HepG2 (cell line): ENCODE results near the gene PIP5K1A. TPM values are rescaled to one million over a fixed set of nuclear protein-coding genes. Genes with fewer than 3 reads are reported as not detected.

Experiments
- ATAD3A ChIP-seq: sonication (generic); formaldehyde crosslinking; IDR thresholded peaks from 2 replicates; pipeline ENCODE4 v1.4.0; 2020; ENCODE audit warnings: missing genetic modification reagents
- ETV5 ChIP-seq: IDR thresholded peaks from 2 replicates; pipeline ENCODE4 v1.6.1; 2018; ENCODE audit warnings: missing biosample characterization, missing genetic modification reagents, inconsistent platforms, borderline replicate concordance
- FOXC1 ChIP-seq: sonication (generic); formaldehyde crosslinking; IDR thresholded peaks from 2 replicates; pipeline ENCODE4 v1.8.0; 2022; ENCODE audit warnings: mild to moderate bottlenecking, missing genetic modification reagents, borderline replicate concordance
- MAFF ChIP-seq: IDR thresholded peaks from 2 replicates; pipeline ENCODE4 v1.6.1; 2011; ENCODE audit warnings: low read depth, low read length, improper control_type of control experiment
- MYC ChIP-seq: sonication (generic); formaldehyde crosslinking; IDR thresholded peaks from 2 replicates; pipeline ENCODE4 v1.9.0; 2021; ENCODE audit warnings: missing genetic modification reagents, borderline replicate concordance
- NFRKB ChIP-seq: fragments of 450-650 bp; IDR thresholded peaks from 2 replicates; pipeline ENCODE4 v1.6.1; 2017
- PLSCR1 ChIP-seq: sonication (generic); formaldehyde crosslinking; IDR thresholded peaks from 2 replicates; pipeline ENCODE4 v1.5.0; 2020; ENCODE audit warnings: missing genetic modification reagents, mild to moderate bottlenecking, borderline replicate concordance
- RFX1 ChIP-seq: fragments of 450-650 bp; IDR thresholded peaks from 2 replicates; pipeline ENCODE4 v1.6.1; 2017
- RXRB ChIP-seq: IDR thresholded peaks from 2 replicates; pipeline ENCODE4 v1.6.1; 2016; ENCODE audit warnings: borderline replicate concordance, missing genetic modification reagents, missing compliant biosample characterization
- SALL1 ChIP-seq: sonication (generic); formaldehyde crosslinking; IDR thresholded peaks from 2 replicates; pipeline ENCODE4 v1.8.0; 2022; ENCODE audit warnings: mild to moderate bottlenecking, missing genetic modification reagents
- SPEN ChIP-seq: sonication (generic); formaldehyde crosslinking; IDR thresholded peaks from 2 replicates; pipeline ENCODE4 v1.5.1; 2020; ENCODE audit warnings: low read depth, mild to moderate bottlenecking, missing genetic modification reagents
- SRY ChIP-seq: sonication (generic); formaldehyde crosslinking; IDR thresholded peaks from 2 replicates; pipeline ENCODE4 v1.8.0; 2022; ENCODE audit warnings: mild to moderate bottlenecking, missing genetic modification reagents
- TERF1 ChIP-seq: sonication (generic); formaldehyde crosslinking; IDR thresholded peaks from 2 replicates; pipeline ENCODE4 v1.8.0; 2022; ENCODE audit warnings: mild to moderate bottlenecking, missing genetic modification reagents, moderate library complexity
- TGIF2 ChIP-seq: IDR thresholded peaks from 2 replicates; pipeline ENCODE4 v1.6.1; 2016; ENCODE audit warnings: control low read depth, missing compliant biosample characterization
- THAP7 ChIP-seq: sonication (generic); formaldehyde crosslinking; IDR thresholded peaks from 2 replicates; pipeline ENCODE4 v1.8.1; 2023; ENCODE audit warnings: mild to moderate bottlenecking, missing genetic modification reagents
- ZBTB20 ChIP-seq: sonication (generic); formaldehyde crosslinking; IDR thresholded peaks from 2 replicates; pipeline ENCODE4 v1.8.1; 2023; ENCODE audit warnings: missing genetic modification reagents, low read depth, mild to moderate bottlenecking, borderline replicate concordance
- ZKSCAN1 ChIP-seq: fragments of 150-350 bp; IDR thresholded peaks from 2 replicates; pipeline ENCODE4 v1.6.1; 2014; ENCODE audit warnings: low read length
- ZNF296 ChIP-seq: sonication (generic); formaldehyde crosslinking; conservative IDR thresholded peaks from 2 replicates; pipeline ENCODE4 v1.5.0; 2020; ENCODE audit warnings: mild to moderate bottlenecking, missing genetic modification reagents
- ZNF326 ChIP-seq: sonication (generic); formaldehyde crosslinking; IDR thresholded peaks from 2 replicates; pipeline ENCODE4 v1.4.0; 2020; ENCODE audit warnings: missing genetic modification reagents, borderline replicate concordance
- ZNF496 ChIP-seq: sonication (generic); formaldehyde crosslinking; IDR thresholded peaks from 2 replicates; pipeline ENCODE4 v1.8.1; 2023; ENCODE audit warnings: mild to moderate bottlenecking, moderate library complexity, missing genetic modification reagents; ENCODE audit not compliant: insufficient replicate concordance
- ZNF501 ChIP-seq: sonication (generic); formaldehyde crosslinking; IDR thresholded peaks from 2 replicates; pipeline ENCODE4 v1.5.1; 2020; ENCODE audit warnings: mild to moderate bottlenecking, moderate library complexity, missing genetic modification reagents
- polyA plus RNA-seq, 8 experiments: library from polyadenylated mRNA; depleted of rRNA in 3 of 8; stranded (reverse) in 7 of 8; unstranded in 1 of 8; fragments of >200 nt; fragmentation: Illumina TruSeq in 4 of 8; extraction: Trizol in 4 of 8; gene quantifications; 2 replicates each; pipeline versions ENCODE4 v1.2.1 to v1.2.3, GENCODE V29; 2011 to 2016; ENCODE audit warnings: low read depth in 4 of 8, missing spikeins in 1 of 8, mixed read lengths in 1 of 8; ENCODE audit not compliant: insufficient read depth in 1 of 8
- total RNA-seq, 5 experiments: library from RNA; depleted of rRNA; stranded (reverse); fragments of >200 nt; fragmentation: Illumina TruSeq; extraction: Trizol; gene quantifications; 2 replicates each; pipeline ENCODE4 v1.2.3, GENCODE V29; 2016; ENCODE audit warnings: low read depth in 1 of 5
- TF ChIP-seq, protein P1 (sequence below): IDR thresholded peaks from 2 replicates; pipeline ENCODE4 v1.6.1; 2016; ENCODE audit warnings: missing compliant biosample characterization, missing genetic modification reagents, borderline replicate concordance
- TF ChIP-seq, protein P2 (sequence below): sonication (generic); formaldehyde crosslinking; IDR thresholded peaks from 2 replicates; pipeline ENCODE4 v1.4.0; 2020; ENCODE audit warnings: low read depth, missing genetic modification reagents

PIP5K1A gene
- total and polyA plus RNA-seq, 2 of the 13 experiments (the other 11 are each of a cell fraction or from before 2014, with no cell fraction given): 45.3 to 65.1 TPM

DNA sequence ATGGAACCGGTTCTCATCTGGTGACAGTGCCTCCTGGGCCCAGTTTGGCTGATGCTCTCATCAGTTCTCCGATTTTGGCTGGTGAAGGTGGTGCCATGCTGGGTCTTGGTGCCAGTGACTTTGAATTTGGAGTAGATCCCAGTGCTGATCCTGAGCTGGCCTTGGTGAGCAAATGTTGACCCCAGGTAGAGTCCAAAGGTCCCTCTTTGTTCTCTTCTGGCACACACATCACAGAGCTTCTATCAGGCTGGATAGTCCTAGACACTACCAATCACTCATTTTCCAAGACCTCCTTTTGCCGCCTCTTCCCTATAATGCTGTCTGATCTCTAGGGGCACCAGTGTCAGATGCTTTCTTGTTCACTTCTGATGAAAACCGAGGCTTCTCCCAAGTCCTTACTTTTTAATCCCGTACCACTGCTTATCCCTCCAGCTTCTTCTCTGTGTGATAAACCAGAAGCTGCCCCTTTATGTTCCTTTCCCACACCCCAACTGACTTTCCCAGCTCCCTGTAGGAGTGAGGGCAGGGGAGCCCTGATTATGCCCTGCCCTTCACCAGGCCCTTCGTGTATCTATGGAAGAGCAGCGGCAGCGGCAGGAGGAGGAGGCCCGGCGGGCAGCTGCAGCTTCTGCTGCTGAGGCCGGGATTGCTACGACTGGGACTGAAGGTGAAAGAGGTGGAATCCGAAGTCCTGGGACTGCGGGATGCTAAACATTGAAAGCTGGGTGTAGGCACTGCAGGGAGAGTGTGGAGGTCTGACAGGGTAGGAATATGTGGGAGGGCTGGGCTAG lies 67.3 kb downstream of the PIP5K1A start (continued):
- TF ChIP-seq ATAD3A (CRISPR knock-in tag) (no peak), SPEN (CRISPR knock-in tag) (no peak; the same call in 1 of the 2 replicates), ZNF326 (CRISPR knock-in tag) (no peak), NFRKB (no peak), ETV5 (CRISPR knock-in tag) (no peak), SALL1 (CRISPR knock-in tag) (0 out of 2 replicates have a peak, but pooled peaks have one; percentile 22), TERF1 (CRISPR knock-in tag) (no peak), THAP7 (0 out of 2 replicates have a peak, but pooled peaks have one; percentile 38), ZNF296 (CRISPR knock-in tag) (no peak), SRY (CRISPR knock-in tag) (no peak), RFX1 (no peak), ZBTB20 (CRISPR knock-in tag) (no peak), ZNF501 (CRISPR knock-in tag) (0 out of 2 replicates have a peak, but pooled peaks have one; percentile 29), ZKSCAN1 (no peak), ZNF496 (CRISPR knock-in tag) (no peak), TGIF2 (CRISPR knock-in tag) (no peak), FOXC1 (CRISPR knock-in tag) (no peak), RXRB (CRISPR knock-in tag) (0 out of 2 replicates have a peak, but pooled peaks have one; percentile 42), MAFF (no peak), MYC (CRISPR knock-in tag) (no peak), PLSCR1 (no peak)
- TF ChIP-seq, protein P1, sequence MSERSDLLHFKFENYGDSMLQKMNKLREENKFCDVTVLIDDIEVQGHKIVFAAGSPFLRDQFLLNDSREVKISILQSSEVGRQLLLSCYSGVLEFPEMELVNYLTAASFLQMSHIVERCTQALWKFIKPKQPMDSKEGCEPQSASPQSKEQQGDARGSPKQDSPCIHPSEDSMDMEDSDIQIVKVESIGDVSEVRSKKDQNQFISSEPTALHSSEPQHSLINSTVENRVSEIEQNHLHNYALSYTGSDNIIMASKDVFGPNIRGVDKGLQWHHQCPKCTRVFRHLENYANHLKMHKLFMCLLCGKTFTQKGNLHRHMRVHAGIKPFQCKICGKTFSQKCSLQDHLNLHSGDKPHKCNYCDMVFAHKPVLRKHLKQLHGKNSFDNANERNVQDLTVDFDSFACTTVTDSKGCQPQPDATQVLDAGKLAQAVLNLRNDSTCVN (CRISPR knock-in tag): no peak
- TF ChIP-seq, protein P2, sequence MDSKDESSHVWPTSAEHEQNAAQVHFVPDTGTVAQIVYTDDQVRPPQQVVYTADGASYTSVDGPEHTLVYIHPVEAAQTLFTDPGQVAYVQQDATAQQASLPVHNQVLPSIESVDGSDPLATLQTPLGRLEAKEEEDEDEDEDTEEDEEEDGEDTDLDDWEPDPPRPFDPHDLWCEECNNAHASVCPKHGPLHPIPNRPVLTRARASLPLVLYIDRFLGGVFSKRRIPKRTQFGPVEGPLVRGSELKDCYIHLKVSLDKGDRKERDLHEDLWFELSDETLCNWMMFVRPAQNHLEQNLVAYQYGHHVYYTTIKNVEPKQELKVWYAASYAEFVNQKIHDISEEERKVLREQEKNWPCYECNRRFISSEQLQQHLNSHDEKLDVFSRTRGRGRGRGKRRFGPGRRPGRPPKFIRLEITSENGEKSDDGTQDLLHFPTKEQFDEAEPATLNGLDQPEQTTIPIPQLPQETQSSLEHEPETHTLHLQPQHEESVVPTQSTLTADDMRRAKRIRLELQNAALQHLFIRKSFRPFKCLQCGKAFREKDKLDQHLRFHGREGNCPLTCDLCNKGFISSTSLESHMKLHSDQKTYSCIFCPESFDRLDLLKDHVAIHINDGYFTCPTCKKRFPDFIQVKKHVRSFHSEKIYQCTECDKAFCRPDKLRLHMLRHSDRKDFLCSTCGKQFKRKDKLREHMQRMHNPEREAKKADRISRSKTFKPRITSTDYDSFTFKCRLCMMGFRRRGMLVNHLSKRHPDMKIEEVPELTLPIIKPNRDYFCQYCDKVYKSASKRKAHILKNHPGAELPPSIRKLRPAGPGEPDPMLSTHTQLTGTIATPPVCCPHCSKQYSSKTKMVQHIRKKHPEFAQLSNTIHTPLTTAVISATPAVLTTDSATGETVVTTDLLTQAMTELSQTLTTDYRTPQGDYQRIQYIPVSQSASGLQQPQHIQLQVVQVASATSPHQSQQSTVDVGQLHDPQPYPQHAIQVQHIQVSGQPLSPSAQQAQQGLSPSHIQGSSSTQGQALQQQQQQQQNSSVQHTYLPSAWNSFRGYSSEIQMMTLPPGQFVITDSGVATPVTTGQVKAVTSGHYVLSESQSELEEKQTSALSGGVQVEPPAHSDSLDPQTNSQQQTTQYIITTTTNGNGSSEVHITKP (CRISPR knock-in tag): no peak
